SK-N-SH treated with all-trans-retinoic acid at 6 μM for 48 hours (cell line): ENCODE measurements around the gene PARP6.

Experiments used
- ARNTL ChIP-seq: fragments of 450-650 bp; formaldehyde crosslinking; IDR thresholded peaks from 2 replicates; pipeline ENCODE4 v1.5.0; 2020; ENCODE audit warnings: low read depth, mild to moderate bottlenecking, moderate library complexity, borderline replicate concordance
- CSDC2 ChIP-seq: fragments of 250-450 bp; sonication (Bioruptor Pico); IDR thresholded peaks from 2 replicates; pipeline ENCODE4 v1.5.0; 2020; ENCODE audit warnings: mild to moderate bottlenecking, moderate library complexity
- GLIS3 ChIP-seq: fragments of 250-450 bp; sonication (Bioruptor Pico); IDR thresholded peaks from 2 replicates; pipeline ENCODE4 v1.5.0; 2020; ENCODE audit warnings: mild to moderate bottlenecking, moderate library complexity
- OSR1 ChIP-seq: fragments of 250-450 bp; sonication (Bioruptor Pico); IDR thresholded peaks from 2 replicates; pipeline ENCODE4 v1.8.0; 2022; ENCODE audit warnings: moderate library complexity, mild to moderate bottlenecking, inconsistent platforms
- PPARA ChIP-seq: fragments of 250-450 bp; sonication (Bioruptor Pico); IDR thresholded peaks from 2 replicates; pipeline ENCODE4 v1.5.0; 2020; ENCODE audit warnings: mild to moderate bottlenecking, borderline replicate concordance
- TCF4 ChIP-seq: fragments of 250-450 bp; sonication (Bioruptor Pico); IDR thresholded peaks from 2 replicates; pipeline ENCODE4 v1.8.0; 2021; ENCODE audit warnings: mild to moderate bottlenecking, moderate library complexity, borderline replicate concordance
- TOX ChIP-seq: fragments of 250-450 bp; sonication (Bioruptor Pico); IDR thresholded peaks from 2 replicates; pipeline ENCODE4 v1.8.0; 2021; ENCODE audit warnings: mild to moderate bottlenecking, moderate library complexity, borderline replicate concordance
- ZC3H10 ChIP-seq: fragments of 250-450 bp; sonication (Bioruptor Pico); IDR thresholded peaks from 2 replicates; pipeline ENCODE4 v1.5.1; 2021; ENCODE audit warnings: mild to moderate bottlenecking, moderate library complexity
- ZFP30 ChIP-seq: fragments of 450-650 bp; formaldehyde crosslinking; IDR thresholded peaks from 2 replicates; pipeline ENCODE4 v1.5.0; 2022; ENCODE audit warnings: mild to moderate bottlenecking, moderate library complexity
- ZNF70 ChIP-seq: fragments of 450-650 bp; formaldehyde crosslinking; IDR thresholded peaks from 2 replicates; pipeline ENCODE4 v1.5.0; 2020; ENCODE audit warnings: mild to moderate bottlenecking, moderate library complexity
- TF ChIP-seq, protein P1 (sequence below): fragments of 250-450 bp; sonication (Bioruptor Pico); IDR thresholded peaks from 2 replicates; pipeline ENCODE4 v1.5.1; 2020; ENCODE audit warnings: low read depth, mild to moderate bottlenecking, moderate library complexity
- TF ChIP-seq, protein P2 (sequence below): fragments of 250-450 bp; sonication (Bioruptor Pico); IDR thresholded peaks from 2 replicates; pipeline ENCODE4 v1.8.0; 2020; ENCODE audit warnings: mild to moderate bottlenecking, moderate library complexity, borderline replicate concordance
- TF ChIP-seq, protein P3 (sequence below): fragments of 250-450 bp; sonication (Bioruptor Pico); IDR thresholded peaks from 2 replicates; pipeline ENCODE4 v1.5.0; 2020; ENCODE audit warnings: mild to moderate bottlenecking, moderate library complexity
- TF ChIP-seq, protein P4 (sequence below): fragments of 250-450 bp; sonication (Bioruptor Pico); IDR thresholded peaks from 2 replicates; pipeline ENCODE4 v1.5.1; 2021; ENCODE audit warnings: mild to moderate bottlenecking, moderate library complexity

DNA sequence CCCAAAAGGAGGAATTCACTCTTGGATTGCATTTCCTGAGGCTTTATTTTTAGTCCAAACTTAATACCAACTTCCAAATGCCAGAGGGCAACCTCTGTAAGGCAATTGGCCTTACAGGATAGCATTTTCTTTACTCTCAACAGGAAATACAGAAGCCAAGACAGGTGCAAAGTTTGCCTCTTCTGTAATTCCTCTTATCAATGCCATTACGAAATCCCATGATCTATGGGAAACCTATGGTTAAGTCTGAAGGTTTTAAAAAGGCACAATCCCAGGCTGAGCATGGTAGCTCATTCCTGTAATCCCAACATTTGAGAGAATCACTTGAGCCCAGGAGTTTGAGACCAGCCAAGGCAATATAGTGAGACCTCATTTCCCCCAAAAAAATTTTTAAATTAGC lies 56.3 kb downstream of the PARP6 start:
- TF ChIP-seq GLIS3 (CRISPR knock-in tag) (no peak), TOX (CRISPR knock-in tag) (no peak), PPARA (CRISPR knock-in tag) (no peak), OSR1 (CRISPR knock-in tag) (no peak), TCF4 (CRISPR knock-in tag) (no peak), ZC3H10 (CRISPR knock-in tag) (no peak), CSDC2 (CRISPR knock-in tag) (no peak), ZFP30 (CRISPR knock-in tag) (no peak), ZNF70 (no peak), ARNTL (CRISPR knock-in tag) (no peak)
- TF ChIP-seq, protein P1, sequence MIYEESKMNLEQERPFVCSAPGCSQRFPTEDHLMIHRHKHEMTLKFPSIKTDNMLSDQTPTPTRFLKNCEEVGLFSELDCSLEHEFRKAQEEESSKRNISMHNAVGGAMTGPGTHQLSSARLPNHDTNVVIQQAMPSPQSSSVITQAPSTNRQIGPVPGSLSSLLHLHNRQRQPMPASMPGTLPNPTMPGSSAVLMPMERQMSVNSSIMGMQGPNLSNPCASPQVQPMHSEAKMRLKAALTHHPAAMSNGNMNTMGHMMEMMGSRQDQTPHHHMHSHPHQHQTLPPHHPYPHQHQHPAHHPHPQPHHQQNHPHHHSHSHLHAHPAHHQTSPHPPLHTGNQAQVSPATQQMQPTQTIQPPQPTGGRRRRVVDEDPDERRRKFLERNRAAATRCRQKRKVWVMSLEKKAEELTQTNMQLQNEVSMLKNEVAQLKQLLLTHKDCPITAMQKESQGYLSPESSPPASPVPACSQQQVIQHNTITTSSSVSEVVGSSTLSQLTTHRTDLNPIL (CRISPR knock-in tag): no peak
- TF ChIP-seq, protein P2, sequence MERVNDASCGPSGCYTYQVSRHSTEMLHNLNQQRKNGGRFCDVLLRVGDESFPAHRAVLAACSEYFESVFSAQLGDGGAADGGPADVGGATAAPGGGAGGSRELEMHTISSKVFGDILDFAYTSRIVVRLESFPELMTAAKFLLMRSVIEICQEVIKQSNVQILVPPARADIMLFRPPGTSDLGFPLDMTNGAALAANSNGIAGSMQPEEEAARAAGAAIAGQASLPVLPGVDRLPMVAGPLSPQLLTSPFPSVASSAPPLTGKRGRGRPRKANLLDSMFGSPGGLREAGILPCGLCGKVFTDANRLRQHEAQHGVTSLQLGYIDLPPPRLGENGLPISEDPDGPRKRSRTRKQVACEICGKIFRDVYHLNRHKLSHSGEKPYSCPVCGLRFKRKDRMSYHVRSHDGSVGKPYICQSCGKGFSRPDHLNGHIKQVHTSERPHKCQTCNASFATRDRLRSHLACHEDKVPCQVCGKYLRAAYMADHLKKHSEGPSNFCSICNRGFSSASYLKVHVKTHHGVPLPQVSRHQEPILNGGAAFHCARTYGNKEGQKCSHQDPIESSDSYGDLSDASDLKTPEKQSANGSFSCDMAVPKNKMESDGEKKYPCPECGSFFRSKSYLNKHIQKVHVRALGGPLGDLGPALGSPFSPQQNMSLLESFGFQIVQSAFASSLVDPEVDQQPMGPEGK (CRISPR knock-in tag): no peak
- TF ChIP-seq, protein P3, sequence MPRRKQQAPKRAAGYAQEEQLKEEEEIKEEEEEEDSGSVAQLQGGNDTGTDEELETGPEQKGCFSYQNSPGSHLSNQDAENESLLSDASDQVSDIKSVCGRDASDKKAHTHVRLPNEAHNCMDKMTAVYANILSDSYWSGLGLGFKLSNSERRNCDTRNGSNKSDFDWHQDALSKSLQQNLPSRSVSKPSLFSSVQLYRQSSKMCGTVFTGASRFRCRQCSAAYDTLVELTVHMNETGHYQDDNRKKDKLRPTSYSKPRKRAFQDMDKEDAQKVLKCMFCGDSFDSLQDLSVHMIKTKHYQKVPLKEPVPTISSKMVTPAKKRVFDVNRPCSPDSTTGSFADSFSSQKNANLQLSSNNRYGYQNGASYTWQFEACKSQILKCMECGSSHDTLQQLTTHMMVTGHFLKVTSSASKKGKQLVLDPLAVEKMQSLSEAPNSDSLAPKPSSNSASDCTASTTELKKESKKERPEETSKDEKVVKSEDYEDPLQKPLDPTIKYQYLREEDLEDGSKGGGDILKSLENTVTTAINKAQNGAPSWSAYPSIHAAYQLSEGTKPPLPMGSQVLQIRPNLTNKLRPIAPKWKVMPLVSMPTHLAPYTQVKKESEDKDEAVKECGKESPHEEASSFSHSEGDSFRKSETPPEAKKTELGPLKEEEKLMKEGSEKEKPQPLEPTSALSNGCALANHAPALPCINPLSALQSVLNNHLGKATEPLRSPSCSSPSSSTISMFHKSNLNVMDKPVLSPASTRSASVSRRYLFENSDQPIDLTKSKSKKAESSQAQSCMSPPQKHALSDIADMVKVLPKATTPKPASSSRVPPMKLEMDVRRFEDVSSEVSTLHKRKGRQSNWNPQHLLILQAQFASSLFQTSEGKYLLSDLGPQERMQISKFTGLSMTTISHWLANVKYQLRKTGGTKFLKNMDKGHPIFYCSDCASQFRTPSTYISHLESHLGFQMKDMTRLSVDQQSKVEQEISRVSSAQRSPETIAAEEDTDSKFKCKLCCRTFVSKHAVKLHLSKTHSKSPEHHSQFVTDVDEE (CRISPR knock-in tag): no peak
- TF ChIP-seq, protein P4, sequence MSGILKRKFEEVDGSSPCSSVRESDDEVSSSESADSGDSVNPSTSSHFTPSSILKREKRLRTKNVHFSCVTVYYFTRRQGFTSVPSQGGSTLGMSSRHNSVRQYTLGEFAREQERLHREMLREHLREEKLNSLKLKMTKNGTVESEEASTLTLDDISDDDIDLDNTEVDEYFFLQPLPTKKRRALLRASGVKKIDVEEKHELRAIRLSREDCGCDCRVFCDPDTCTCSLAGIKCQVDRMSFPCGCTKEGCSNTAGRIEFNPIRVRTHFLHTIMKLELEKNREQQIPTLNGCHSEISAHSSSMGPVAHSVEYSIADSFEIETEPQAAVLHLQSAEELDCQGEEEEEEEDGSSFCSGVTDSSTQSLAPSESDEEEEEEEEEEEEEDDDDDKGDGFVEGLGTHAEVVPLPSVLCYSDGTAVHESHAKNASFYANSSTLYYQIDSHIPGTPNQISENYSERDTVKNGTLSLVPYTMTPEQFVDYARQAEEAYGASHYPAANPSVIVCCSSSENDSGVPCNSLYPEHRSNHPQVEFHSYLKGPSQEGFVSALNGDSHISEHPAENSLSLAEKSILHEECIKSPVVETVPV: no peak
